Heart left ventricle (tissue), 16 donors: Measurements from ENCODE around the gene BPHL. TPM values are rescaled to one million over a fixed set of nuclear protein-coding genes. Genes with fewer than 3 reads are reported as not detected.
A peak's percentile ranks its signal among the peaks of the same experiment; 100 is the strongest.

Experiments used
- ATAC-seq, 4 donors: fragments of 200-7000 bp; cut with Tn5 transposase; one replicate each; pipeline ENCODE4 v1.9.1; 2020 to 2022; ENCODE audit warnings: moderate library complexity in 4 of 4, mild to moderate bottlenecking in 3 of 4, moderate number of reproducible peaks in 1 of 4
- DNase-seq, 5 donors: peaks; one replicate each; pipeline ENCODE4 v3.0.0-alpha.2; 2020
- H3K27ac ChIP-seq, 12 donors: fragments of 200-600 bp; sonication (generic) in 4 of 12; one replicate each; pipeline versions ENCODE4 v1.5.0 to v1.8.0; 2016 to 2022; ENCODE audit warnings: mild to moderate bottlenecking in 2 of 12
- H3K27me3 ChIP-seq, 9 donors: fragments of 200-600 bp; sonication (generic) in 2 of 9; one replicate each; pipeline versions ENCODE4 v1.5.1 to v1.8.0; 2016 to 2022; ENCODE audit warnings: mild to moderate bottlenecking in 3 of 9
- H3K36me3 ChIP-seq, 9 donors: fragments of 200-600 bp; sonication (generic) in 2 of 9; one replicate each; pipeline versions ENCODE4 v1.5.0 to v1.8.0; 2018 to 2022; ENCODE audit warnings: mild to moderate bottlenecking in 2 of 9
- H3K4me1 ChIP-seq, 12 donors: fragments of 200-600 bp; sonication (generic) in 4 of 12; one replicate each; pipeline versions ENCODE4 v1.5.0 to v1.8.0; 2016 to 2022; ENCODE audit warnings: mild to moderate bottlenecking in 3 of 12
- H3K4me3 ChIP-seq, 12 donors: fragments of 200-600 bp; sonication (generic) in 4 of 12; one replicate each; pipeline versions ENCODE4 v1.5.0 to v1.8.0; 2017 to 2022; ENCODE audit warnings: mild to moderate bottlenecking in 9 of 12, moderate library complexity in 4 of 12
- H3K9me3 ChIP-seq, 12 donors: fragments of 200-600 bp; sonication (generic) in 4 of 12; one replicate each; pipeline versions ENCODE4 v1.5.0 to v1.8.0; 2016 to 2022; ENCODE audit warnings: mild to moderate bottlenecking in 1 of 12
- POLR2A ChIP-seq, 2 donors: fragments of 450-650 bp; IDR thresholded peaks; one replicate each; pipeline ENCODE4 v1.6.1; 2017; ENCODE audit warnings: antibody characterized with exemption in 2 of 2, mild to moderate bottlenecking in 2 of 2, moderate library complexity in 2 of 2
- WGBS, 4 donors: extraction: QIAGEN DNeasy Blood & Tissue Kit in 2 of 4; methylation state at CpG; one replicate each; pipeline versions ENCODE4 v1.1.5 to v1.1.7; 2013 to 2018; 5-methylcytosine and 5-hydroxymethylcytosine counted together
- intact Hi-C, 10 donors: fragments of 100-400 bp; cut with DNase I; formaldehyde crosslinking; loops; one replicate each; pipeline versions ENCODE4 v1.11.1 to v1.14.2; 2022
- polyA plus RNA-seq, 2 donors: library from polyadenylated mRNA; stranded (reverse); fragments of 200-250 nt; gene quantifications; one replicate each; pipeline ENCODE4 v1.2.3, GENCODE V29; 2013
- total RNA-seq, 9 donors: library from RNA; depleted of rRNA in 2 of 9; stranded (reverse); fragments of >200 nt in 2 of 9; fragmentation: NEBNext Ultra II Directional in 3 of 9; extraction: Animal tissue kit (Norgen Biotek cat#: 25700) in 3 of 9; gene quantifications; one replicate each; pipeline versions ENCODE4 v1.1.0 to v1.2.4, GENCODE V29; 2016 to 2023
- TF ChIP-seq, protein P1 (sequence below), 12 donors: fragments of 200-600 bp; sonication (generic) in 4 of 12; IDR thresholded peaks; one replicate each; pipeline versions ENCODE4 v1.5.0 to v1.8.0; 2018 to 2022; ENCODE audit warnings: antibody characterized with exemption in 12 of 12, mild to moderate bottlenecking in 5 of 12
- donor health status: ischemic (EF 13 %, LVEDD 7.1; RV severe dilation, severe dysfunction).
- donor health status: healthy with polysubstance abuse.
- donor health status: DM: no; HTN: yes; CAD: no.
- donor health status: DM: no; HTN: no; CAD: no.
- donor health status: ischemic (EF 25% LVEDD 6.9; RV normal size, moderate dysfunction).
- donor health status: ischemic (EF 25% LVEDD 5.7; RV mildly dilated, moderate dysfunction).
- donor health status: healthy.
- donor health status: DM: yes; HTN: yes; CAD: no.
- donor health status: ischemic (EF 35%, LVEDD 5.7; RV mildly dilated, moderate dysfunction).
- donor health status: nonischemic (EF 11% LVEDD 7.7; RV severe dilation, severe dysfunction).
- donor health status: DM: yes; HTN: yes; CAD: no.
- donor health status: PGD.
- donor health status: ischemic (EF 29% LVEDD 5.4; RV normal size, mild dysfunction).
- donor health status: nonischemic (EF 23%, LVEDD 6.1; RV moderate dilation, normal function).

The BPHL gene
- total and polyA plus RNA-seq, 11 donors, result 4.8 to 38.2 (median 13.5) TPM

DNA sequence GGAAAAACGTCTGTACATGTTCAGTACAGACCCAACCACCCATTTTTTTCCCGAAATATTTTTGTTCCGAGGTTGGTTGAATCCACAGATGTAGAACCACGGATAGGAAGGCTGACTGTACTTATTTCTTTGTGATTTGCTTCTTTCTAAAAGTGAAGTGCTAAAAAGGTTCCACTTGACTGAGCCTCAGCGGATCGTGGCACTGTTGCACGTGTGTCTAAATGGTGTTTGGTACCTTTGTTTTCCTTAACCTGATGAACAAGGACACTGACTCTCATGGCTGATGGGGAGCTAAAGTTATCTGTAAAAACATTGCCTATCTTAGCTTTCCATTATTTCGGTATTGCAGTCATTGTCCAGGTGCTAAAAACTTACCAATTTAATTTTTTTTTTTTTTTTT is 6.2 kb downstream of the BPHL start:
- ATAC-seq, result no peak
- Histone ChIP-seq H3K9me3 (no peaks in the 10 kb centered on the region), H3K27me3 (no peaks in the 10 kb centered on the region), H3K36me3 (peaks cover 0 to 14% (median 8%) of the 10 kb centered on the region in 9 donors), H3K4me1 (peaks cover 0 to 22% (median under 1%) of the 10 kb centered on the region in 12 donors), H3K27ac (no peak overlapping the region), H3K4me3 (no peak overlapping the region)
- TF ChIP-seq POLR2A (IDR thresholded peaks at IDR 0.05), result no peak
- TF ChIP-seq, protein P1, sequence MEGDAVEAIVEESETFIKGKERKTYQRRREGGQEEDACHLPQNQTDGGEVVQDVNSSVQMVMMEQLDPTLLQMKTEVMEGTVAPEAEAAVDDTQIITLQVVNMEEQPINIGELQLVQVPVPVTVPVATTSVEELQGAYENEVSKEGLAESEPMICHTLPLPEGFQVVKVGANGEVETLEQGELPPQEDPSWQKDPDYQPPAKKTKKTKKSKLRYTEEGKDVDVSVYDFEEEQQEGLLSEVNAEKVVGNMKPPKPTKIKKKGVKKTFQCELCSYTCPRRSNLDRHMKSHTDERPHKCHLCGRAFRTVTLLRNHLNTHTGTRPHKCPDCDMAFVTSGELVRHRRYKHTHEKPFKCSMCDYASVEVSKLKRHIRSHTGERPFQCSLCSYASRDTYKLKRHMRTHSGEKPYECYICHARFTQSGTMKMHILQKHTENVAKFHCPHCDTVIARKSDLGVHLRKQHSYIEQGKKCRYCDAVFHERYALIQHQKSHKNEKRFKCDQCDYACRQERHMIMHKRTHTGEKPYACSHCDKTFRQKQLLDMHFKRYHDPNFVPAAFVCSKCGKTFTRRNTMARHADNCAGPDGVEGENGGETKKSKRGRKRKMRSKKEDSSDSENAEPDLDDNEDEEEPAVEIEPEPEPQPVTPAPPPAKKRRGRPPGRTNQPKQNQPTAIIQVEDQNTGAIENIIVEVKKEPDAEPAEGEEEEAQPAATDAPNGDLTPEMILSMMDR (IDR thresholded peaks at IDR 0.05), result no peak
- DNase-seq, result no peak
- intact Hi-C loops, result loop anchor here in 6 of 10 donors (5.0 to 10.0 kb wide), 4 partner anchors 33 to 610 kb away; partner anchors contain the start of gene TUBB2A (in 1 of the 6)
- WGBS, 4 donors, result 81 to 89% (median 85%) methylated on average over 8 of the region's 8 CpGs

DNA sequence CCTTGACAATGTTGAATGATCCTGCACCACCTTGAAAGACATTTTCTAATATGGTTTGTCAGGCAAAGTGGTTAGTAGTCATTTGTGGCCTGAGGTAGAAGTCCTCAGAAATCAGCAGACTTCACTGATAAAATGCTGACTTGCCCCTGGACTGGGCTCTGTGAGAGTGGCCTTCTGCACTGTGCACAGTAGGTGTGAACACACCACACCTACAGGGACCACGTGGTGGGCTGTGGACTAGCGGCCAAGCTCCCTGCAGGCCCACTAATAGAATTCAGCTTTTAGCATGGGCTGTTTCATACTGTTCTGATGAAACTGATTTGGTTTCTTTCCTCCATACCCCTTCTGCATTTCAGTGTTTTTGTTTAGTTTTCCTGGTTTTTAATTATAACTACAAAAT is 7.3 kb downstream of the BPHL start:
- ATAC-seq (no peak), DNase-seq (no peak)
- peaks cover 0 to 19% (median 0%) of the 10 kb centered on the region in 12 donors for H3K4me1 ChIP-seq
- H3K9me3 ChIP-seq, result no peaks in the 10 kb centered on the region
- 32 to 39% (median 36%) methylated on average over 2 of the region's 2 CpGs for WGBS, 4 donors
- intact Hi-C loops, result loop anchor here (1.0 to 10.0 kb wide), 8 partner anchors 31 to 609 kb away; partner anchors contain the start of gene TUBB2A (in 1 of the 10)
- H3K27ac ChIP-seq, result peak overlapping the region in 1 of 12 donors; percentile 25
- no peak overlapping the region for H3K4me3 ChIP-seq
- H3K27me3 ChIP-seq, result no peaks in the 10 kb centered on the region
- no peak for TF ChIP-seq POLR2A (IDR thresholded peaks at IDR 0.05)
- TF ChIP-seq, protein P1 (IDR thresholded peaks at IDR 0.05), result no peak
- peaks cover 0 to 25% (median 13%) of the 10 kb centered on the region in 9 donors for H3K36me3 ChIP-seq

DNA sequence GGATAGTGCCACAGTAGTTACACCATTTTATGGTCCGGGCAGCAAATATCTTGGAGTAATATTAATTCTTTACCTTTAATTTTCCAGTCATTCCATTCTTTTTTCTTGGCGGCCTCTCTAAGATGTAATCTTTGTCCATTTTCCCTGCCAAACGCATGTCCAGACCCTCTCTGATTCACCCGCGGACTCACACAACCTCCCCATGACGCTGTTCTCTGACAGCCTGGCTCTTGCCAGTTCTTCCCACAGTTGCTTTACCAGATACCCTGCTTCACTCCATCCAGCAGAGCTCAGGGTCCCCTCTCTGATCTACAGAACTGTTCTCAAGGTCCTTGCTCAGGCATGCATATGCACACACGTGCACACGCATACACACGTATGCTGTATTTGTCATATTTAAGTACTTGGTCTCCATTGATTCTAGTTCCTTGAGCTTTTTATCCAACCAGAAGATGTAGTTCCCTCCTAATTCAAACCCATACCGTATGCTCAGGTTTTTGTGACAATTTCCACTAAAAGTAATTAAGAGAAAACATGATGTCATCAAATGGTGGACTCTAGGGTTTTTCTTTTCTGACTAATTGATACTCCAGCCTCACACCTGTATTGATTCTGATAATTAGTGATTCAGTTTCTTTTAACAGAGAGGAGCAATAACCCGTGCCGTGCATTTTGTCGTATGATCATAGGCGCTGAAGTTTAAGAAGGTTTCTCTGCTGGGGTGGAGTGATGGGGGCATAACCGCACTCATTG is 10.0 kb downstream of the BPHL start:
- peaks cover 0 to 48% (median 19%) of the 10 kb centered on the region in 9 donors for H3K36me3 ChIP-seq
- no peak for ATAC-seq
- TF ChIP-seq, protein P1 (IDR thresholded peaks at IDR 0.05), result no peak
- no peak for TF ChIP-seq POLR2A (IDR thresholded peaks at IDR 0.05)
- H3K27me3 ChIP-seq, result no peaks in the 10 kb centered on the region
- intact Hi-C loops, result loop anchor here in 5 of 10 donors (2.0 to 10.0 kb wide), 4 partner anchors 34 to 606 kb away; no protein-coding TSS in a partner anchor
- H3K4me1 ChIP-seq, result peaks cover 0 to 19% (median 0%) of the 10 kb centered on the region in 12 donors
- H3K4me3 ChIP-seq, result peak overlapping the region in 3 of 12 donors; percentile 4 to 47 (median 43)
- WGBS, 4 donors, result 82 to 90% (median 89%) methylated on average over 15 of the region's 15 CpGs
- no peaks in the 10 kb centered on the region for H3K9me3 ChIP-seq
- no peak for DNase-seq
- H3K27ac ChIP-seq, result no peak overlapping the region

DNA sequence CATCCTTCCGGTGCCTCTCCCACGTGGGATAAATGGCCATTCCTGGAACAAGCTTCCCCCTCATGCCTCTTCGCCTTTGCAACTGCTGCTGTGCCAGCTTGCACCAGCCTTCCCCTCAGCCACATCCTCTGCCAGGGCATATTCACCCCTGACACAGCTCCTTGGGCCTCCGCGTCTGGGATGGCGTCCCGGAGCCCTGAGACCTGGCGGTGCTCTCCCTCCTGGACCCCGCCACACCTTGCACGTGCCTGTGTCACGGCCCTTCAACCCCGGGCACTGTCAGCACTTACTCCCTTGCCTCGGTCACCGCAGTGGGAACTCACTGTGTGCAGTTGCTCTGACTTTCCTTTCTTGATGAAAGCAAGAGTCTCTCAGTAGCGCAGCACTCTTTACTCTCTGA is 13.2 kb downstream of the BPHL start:
- no peak for TF ChIP-seq POLR2A (IDR thresholded peaks at IDR 0.05)
- TF ChIP-seq, protein P1 (IDR thresholded peaks at IDR 0.05), result no peak
- no peak overlapping the region for H3K27ac ChIP-seq
- intact Hi-C loops, result loop anchor here in 1 of 10 donors (5.0 kb wide), 1 partner anchor 606 kb away; no protein-coding TSS in a partner anchor
- H3K27me3 ChIP-seq, result no peaks in the 10 kb centered on the region
- H3K9me3 ChIP-seq, result no peaks in the 10 kb centered on the region
- ATAC-seq (no peak), DNase-seq (no peak)
- peaks cover 0 to 16% (median 0%) of the 10 kb centered on the region in 12 donors for H3K4me1 ChIP-seq
- no peak overlapping the region for H3K4me3 ChIP-seq
- WGBS, 4 donors, result 92 to 94% (median 93%) methylated on average over 15 of the region's 15 CpGs
- peaks cover 0 to 69% (median 32%) of the 10 kb centered on the region in 9 donors for H3K36me3 ChIP-seq
